GM12864 (cell line): ENCODE data around the gene STKLD1.

ENCODE experiments used
- DNase-seq: peaks from one replicate; pipeline ENCODE4 v3.0.0-alpha.2; 2011; ENCODE audit warnings: low read depth
- H3K4me3 ChIP-seq: 2 replicates; pipeline ENCODE4 v1.5.1; 2011; ENCODE audit warnings: mild to moderate bottlenecking, low read depth, low read length, control low read depth
- CTCF ChIP-seq: IDR thresholded peaks from 2 replicates; pipeline ENCODE4 v1.5.1; 2011; ENCODE audit warnings: low read depth, mild to moderate bottlenecking, moderate library complexity, low read length, control low read depth, inconsistent platforms; ENCODE audit errors: missing control alignments

The STKLD1 gene

GRCh38 chr9:133417541-133418461 is 41.6 kb downstream of the STKLD1 start, which contains the start of gene REXO4:
Gene REXO4 (minus strand): TSS chr9:133418010. CDS start chr9:133417844, 166 bp downstream.
- peak; percentile 84 for DNase-seq
- TF ChIP-seq CTCF: no peak
- peak within 1 kb of the TSS; percentile 95 for H3K4me3 ChIP-seq

DNA sequence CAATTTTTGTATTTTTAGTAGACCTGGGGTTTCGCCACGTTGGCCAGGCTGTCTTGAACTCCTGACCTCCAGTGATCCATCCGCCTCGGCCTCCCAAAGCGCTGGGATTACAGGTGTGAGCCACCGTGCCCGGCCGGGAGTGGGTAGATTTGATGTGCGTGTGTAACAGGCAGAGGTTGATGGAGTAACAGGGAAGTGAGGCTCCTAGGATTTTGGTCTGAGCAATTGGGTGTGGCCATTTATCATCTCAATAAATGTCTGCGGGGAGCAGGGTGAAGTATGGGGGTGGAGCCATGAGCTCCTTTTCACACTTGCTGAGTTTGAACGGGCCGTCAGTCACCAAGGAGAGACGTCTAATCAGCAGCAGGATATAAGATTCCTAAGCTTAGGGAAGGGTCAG is 42.8 kb downstream of the STKLD1 start:
- TF ChIP-seq CTCF: no peak
- H3K4me3 ChIP-seq: peak overlapping the region; percentile 95; the same call in 1 of the 2 replicates
- DNase-seq: no peak

GRCh38 chr9:133420392-133420827 is 44.2 kb downstream of the STKLD1 start:
- DNase-seq: peak; percentile 88
- TF ChIP-seq CTCF: no peak
- no peak overlapping the region for H3K4me3 ChIP-seq

- H3K4me3 ChIP-seq: no peak within 1 kb of the TSS
- TF ChIP-seq CTCF: peak; percentile 52
- DNase-seq: peak; percentile 60
Measured at GRCh38 chr9:133421615-133422542, 45.7 kb downstream of the STKLD1 start, which contains the start of gene ADAMTS13. Gene ADAMTS13 (plus strand): TSS chr9:133422367. CDS start chr9:133422444, 77 bp downstream.

DNA sequence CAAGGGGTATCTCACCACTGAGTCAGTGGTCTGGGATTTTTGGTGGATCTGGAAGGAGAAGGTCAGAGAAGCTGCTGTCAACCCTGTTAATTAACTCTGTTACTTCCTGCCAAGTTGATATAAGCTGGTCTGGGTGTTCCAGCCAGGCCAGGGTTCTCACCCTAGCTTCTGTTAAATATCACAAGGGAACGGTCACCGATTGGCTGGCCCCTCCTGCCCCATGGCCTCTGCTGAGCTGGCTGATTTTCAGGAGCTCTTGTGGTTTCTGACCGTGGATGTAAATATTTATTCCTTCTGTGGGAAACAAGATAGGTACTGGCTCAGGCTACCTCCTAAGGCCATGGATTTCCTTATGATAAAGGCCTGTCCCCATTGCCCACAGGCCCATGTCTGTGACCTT is 47.0 kb downstream of the STKLD1 start:
- no peak overlapping the region for H3K4me3 ChIP-seq
- TF ChIP-seq CTCF: no peak
- DNase-seq: no peak

DNA sequence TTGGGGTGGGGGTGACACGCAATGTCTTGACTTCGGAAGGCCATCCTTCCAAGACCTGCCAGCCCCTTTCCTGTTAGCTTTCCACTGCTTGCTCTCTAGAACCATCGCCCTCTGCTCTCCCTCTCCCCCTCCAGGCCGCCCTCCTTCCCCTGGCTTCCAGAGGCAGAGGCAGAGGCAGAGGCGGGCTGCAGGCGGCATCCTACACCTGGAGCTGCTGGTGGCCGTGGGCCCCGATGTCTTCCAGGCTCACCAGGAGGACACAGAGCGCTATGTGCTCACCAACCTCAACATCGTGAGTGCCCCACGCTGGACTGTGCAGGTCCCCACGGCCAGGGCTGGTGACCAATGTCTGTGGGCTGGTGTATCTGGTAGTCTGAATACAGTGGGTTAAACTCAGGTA is 48.0 kb downstream of the STKLD1 start:
- H3K4me3 ChIP-seq: no peak overlapping the region
- DNase-seq: no peak
- no peak for TF ChIP-seq CTCF
